Activated CD4-positive, alpha-beta T cell treated with anti-CD3 and anti-CD28 coated beads, Interleukin-10, Interleukin-2, amounts not matched to agents 100 ng/mL and 50 ng/mL, durations not matched to agents 16 hours and 8 hours (primary cell): ENCODE results near the gene TBC1D1.

ENCODE experiments used
- DNase-seq: peaks from one replicate; pipeline ENCODE4 v3.0.0-alpha.2; 2020

Gene TBC1D1

DNA sequence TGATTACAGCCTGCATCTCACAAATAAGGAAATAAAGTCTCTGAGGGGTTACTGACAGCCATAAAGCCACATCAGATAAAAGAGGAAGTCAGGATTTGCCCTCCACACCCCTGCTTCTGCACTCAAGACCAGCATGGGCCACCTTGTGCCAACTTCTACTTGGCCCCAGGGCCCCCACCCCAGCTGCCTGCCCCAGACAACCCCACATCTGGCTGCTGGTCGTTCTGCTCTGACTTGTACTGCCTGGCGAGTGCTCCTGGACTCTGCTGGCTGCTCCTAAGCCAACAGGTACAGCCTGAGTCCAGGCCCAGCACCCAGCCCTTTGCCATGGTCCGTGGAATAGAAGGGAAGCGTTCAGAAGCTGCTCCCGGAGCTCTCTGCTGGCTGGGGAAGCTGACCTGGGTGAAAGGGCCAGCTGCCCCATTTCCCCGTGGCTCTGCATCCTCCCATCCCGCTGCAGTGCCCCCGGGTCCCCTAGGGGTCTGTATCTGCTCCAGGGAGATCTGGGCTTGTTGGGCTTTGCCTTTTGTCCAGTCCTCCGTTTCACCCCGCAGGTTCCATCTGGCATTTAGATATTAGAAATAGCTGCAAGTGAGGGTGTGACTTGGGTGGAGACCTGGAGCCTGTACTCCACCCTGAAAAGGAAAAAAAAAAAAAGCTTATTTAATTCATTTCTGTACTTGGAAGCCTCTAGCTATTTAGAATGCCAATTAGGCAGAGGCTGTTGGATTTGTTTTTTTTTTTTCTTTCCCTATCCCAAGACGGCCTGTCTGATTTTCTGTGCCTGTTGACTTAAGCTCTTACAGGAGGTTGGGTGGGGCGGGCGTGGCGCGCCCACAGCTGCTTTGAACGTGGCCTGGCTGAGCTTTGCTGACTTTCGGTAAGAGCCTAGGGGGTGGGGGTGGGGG is 264.1 kb downstream of the TBC1D1 start:
- DNase-seq, result no peak

DNA sequence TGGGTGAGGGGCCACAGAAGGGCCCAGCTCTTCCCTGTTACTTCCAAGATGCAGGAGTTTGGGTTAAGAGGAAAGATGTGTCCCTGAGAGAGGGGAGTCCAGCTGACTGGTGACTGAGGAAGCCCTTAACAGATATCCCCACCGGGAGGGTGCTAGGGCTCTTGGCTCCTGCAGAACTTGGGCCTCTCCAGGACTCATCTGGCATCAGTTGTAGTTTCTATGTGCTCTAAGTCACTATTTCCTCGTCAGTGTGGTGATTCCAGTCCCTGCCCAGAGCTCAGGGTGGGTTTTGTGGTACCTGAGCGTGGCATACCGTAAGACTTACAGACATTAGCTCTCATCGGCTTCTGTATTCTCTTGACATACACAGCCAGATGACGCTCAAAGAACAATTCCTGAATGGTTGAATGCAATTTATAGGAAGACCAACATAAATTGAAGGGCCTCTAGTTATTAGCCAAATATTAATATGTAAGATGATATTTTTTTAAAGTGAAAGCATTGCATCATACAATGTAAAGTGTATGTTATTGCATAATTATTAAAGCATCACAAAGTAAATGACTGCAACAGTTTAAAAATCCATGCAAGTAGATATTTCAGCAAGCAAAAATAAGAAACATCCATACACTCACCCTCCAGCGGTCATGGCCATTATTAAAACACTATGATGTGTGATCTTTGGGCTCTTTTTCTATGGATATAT is 264.9 kb downstream of the TBC1D1 start:
- DNase-seq, result no peak

DNA sequence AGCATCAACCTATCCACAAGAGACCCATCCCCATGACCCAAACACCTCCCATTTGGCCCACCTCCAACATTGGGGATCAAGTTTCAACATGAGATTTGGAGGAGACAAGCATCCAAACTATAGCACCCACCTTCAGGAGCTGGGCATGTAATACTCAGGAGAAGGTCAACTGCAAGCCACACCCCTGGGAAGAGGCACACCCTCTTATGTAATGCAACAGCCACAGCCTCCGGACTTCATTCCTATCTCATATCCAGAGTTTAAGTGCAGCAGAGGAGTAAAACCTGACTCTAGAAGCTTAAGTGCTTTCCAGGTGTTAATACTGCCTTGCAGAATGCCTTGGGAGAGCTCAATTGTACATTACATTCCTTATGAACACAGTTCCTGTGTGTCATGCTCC is 266.7 kb downstream of the TBC1D1 start:
- no peak for DNase-seq

DNA sequence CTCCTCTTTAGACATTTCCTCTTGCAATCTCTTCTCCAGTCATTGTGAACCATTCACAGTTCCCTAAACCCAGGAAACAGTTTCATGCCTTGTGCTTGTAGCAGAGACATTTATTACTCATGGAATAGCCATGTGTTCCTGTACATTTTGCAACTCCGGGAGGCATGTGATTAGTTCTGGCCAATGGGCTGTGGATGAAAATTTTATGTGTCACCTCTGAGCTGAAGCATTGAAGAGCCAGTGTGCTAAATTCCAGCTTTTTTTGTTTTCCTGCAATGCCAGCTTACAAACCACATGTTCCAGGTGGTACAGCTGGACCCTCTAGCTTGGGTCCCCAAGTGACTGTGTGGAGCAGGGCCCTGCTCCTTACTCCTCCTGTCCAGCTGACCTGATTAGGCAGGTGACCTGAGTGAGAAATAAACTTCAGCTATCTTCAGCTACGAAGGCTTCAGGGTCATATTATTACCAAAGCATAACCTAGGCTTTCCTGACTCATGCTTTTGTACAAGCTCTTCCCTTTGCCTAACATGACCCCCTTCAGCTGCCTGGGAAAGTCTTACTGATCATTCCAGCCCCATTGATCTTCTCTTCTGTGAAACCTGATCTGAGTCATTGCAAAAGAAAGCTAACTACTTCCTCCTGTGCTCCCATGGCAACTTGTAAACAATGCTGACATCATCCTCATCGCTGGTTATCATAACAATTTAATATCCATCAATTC is 269.8 kb downstream of the TBC1D1 start:
- DNase-seq, result peak; percentile 88

DNA sequence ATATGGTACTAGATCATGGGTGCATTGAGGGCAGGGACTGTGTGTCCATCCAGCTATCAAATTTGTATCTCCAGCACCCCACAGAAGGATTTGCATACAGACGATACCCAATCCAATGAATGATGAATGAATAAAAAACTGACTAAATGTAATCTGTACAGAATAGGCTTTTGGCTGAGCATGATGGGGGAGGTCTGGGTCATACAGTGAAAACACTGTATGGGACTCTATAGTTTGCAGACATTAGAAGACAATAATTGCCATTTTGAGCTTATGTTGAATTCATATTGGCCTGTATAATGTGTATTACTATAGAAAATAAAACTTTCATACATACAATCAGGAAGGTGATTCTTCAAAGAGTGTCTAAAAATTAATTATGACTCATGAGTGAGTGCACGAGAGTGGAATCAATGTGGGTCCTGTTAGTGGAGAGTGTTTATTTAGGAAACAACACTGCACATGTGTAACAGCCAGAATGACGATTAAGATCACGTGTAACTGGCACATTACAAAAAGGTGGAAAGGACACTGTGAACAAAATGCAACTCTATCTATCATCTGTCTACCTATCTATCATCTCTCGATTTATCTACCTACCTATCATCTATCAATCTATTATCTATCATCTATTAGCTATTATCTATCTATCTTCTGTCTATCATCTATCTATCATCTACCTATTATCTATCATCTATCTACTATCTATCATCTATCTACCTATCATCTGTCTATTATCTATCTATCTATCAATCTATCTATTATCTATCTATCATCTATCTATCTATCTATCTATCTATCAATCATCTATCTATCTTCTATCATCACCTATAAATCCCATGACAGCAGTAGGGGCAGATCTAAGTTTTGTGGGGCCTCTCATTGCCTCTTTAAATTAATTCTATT is 270.6 kb downstream of the TBC1D1 start:
- DNase-seq, result no peak

DNA sequence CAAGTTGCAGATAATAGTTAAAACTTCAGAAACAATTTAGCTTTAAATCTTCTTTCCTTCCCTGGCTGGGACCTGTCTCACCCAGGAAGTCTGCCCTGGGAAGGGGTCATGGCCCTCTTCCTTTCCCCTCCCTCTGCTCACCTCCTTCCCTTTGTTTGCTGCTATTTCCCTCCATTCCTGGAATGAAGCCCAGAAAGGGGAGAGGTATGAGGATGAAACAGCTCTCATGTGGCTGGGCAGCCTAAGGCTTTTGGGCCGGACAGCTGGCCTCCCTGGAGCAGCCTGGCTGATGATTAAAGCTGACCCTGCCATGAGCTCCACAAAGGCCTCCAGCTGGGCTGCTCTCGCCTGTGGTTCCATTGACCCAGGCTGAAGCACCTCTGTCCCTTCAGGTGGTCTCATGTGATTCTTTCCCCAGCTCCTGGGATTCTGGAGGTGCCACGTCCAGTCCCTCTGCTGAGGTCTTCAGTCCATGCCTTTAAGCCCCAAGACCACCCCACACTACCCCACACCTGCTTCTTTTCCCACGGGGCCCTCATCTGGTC is 271.4 kb downstream of the TBC1D1 start:
- no peak for DNase-seq

DNA sequence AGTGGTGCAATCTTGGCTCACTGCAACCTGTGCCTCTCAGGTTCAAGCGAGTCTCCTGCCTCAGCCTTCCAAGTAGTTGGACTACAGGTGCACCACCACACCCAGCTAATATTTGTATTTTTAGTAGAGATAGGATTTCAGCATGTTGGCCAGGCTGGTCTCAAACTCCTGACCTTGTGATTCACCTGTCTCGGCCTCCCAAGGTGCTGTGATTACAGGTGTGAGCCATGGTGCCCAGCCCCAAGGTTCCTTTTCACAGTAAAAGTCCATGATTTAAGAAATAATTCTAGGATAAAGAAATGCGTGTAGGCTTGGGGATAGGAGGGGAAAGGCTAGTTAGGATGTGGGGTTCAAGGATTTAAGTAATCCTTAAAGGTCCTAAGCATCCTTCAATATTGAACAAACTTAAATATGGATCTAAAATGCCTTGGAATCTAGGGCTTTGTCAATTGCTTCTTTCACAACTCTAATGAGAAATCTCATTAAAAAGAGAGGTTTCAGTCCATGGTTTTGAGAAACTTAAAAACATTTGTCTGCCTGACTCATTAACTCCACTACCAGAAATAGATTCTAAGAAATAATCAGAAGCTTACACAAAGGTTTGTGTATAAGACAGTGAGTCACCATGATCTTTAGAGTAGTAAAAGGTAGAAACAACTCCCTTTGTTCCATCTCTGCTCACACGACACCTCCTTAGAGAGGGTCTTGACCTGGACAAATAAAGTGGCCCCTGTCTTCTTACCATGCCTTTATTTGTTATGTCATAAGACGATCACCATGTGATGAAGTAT is 272.5 kb downstream of the TBC1D1 start:
- peak; percentile 47 for DNase-seq

GRCh38 chr4:38164346-38164745 is 273.5 kb downstream of the TBC1D1 start:
- DNase-seq, result no peak

DNA sequence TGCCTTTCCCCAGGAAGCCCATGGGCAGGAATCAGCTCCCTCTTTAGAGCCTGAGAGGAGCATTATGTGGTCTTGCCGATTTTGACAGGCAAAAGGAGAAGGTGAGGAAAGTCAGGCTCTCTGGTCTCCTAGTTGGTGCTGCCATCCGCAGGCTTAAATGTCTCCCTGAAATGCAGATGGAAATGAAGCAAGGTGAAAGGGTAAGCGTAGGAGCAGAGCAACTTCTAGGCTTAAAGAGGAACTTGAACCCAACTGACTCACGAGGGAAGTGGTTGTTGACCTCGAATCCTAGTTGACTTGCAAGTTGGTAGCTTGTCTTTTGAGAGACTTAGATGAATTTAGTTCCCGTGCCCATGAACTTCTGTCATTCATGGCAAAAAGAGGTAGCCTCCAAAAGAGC is 275.2 kb downstream of the TBC1D1 start:
- DNase-seq, result no peak

DNA sequence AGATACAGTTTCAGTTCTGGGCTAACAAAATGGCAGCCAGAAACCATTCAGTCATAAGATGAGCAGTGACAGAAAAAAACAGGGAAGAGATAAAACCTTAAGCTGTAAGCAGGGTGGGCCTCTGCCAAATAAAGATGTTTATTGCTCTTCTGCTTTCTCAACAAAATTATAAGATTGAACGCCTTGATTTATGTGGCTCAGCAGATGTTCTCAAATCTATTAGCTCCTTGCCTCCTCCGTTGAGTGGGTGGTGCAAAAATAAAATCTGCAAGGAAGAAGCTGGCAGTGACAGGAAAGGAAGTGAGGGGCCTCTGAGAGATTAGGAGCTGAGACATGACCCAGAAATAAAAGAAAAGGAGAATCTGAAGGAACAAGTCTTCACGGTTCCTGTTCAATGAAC is 275.9 kb downstream of the TBC1D1 start:
- DNase-seq, result no peak

- DNase-seq, result no peak
These were observed 277.1 kb downstream of the TBC1D1 start for GRCh38 chr4:38167973-38168372.

GRCh38 chr4:38169524-38169923 is 278.6 kb downstream of the TBC1D1 start:
- DNase-seq, result no peak

DNA sequence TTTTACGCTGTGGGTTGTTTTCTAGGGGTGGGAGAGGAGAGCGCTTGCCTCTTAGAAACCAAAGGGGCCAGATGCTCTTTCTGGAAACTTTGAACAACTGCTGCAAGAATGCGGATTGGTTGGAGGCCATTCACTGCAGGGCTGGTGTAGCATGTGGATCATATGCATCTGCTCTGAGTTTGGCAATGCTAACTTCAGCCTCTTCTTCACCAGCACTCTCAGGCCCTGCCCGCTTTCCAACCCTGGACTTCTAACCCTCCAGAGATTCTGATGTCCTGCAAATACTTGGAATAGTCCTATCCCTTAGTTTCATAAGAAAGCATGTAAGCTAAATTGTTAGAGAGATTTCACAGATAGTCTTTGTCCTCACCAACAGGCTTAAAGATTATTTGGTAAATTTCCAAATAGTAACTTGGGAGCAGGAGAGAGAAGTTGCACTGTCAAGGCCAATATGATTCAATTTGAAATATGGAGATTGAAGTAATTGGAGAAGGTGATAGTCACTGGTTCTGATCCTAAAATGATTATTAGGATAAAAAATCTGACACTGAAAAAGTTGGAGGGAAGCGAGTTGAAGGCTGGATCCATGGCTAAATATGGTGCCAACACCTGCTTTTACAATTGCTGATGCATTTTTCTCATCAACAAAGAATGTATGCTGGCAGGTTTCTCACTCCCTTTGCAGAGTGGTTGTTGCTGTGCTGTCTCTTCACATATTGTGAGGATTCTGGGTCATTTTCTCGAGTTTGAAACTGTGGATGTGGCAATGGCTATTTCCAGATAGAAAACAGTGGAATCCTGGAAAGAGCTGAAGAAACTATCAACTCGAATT is 279.7 kb downstream of the TBC1D1 start:
- DNase-seq, result no peak

DNA sequence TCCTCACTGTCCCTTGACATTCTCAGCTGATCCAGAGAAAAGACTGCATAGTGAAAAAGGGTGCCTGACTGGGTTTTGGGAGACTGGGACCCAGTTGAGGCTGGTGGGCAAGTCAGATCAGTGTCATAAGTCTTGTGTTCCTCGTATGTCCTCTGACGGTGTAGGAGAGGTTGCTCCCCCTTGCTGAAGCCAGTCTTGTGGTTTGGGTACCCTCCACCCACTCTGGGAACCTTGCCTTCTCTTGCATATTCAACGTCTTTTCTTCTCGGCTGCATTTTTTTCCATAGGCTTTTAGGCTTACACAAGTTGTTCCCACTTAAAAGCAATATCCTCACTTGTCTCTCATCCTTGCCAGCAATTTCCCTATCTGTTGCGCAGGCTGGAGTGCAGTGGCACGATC is 281.2 kb downstream of the TBC1D1 start:
- no peak for DNase-seq

DNA sequence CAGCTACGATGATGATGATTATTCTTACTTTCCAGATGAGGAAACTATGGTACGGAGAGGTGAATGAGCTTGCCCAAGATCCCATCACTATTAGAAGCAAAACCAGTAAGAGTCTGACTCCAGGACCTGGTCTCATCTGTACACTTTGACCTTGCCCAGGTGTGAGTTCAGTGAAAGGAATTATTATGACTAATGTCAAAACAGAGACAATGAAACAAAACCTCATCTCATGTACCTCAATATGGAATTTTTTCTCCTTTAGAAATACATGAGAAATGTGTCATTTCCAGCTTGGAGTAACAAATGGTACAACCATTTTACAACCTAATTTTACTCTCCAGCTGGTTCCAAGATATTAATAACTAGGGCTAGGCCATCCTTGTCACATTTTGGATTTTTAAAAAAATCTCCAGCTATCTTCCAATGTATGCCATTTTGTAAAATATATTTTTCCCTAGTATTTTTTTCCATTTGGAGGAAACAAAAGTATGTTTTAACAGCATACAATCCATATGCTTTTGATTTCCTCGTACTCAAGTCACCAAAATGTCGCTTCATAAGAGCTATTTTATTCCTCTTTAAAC is 283.1 kb downstream of the TBC1D1 start:
- no peak for DNase-seq

DNA sequence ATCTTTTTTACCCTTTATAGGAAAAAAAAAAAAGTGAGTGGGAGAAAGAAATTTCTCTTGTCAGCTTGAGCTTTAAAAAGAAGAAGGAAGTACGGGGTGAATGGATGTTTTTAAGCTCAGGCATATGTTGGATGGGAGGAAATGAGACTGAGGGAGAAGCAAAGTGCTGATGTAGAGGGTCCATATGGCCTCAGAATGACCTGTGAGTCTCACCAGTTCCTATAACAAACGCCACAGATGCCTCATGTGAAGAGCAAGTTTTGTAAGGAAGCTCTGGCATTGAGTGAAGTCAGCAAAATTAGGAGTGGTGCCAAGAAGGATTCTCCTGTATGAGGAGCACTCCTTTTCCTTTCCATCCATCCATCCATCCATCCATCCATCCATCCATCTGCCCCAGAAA is 283.9 kb downstream of the TBC1D1 start:
- no peak for DNase-seq

- no peak for DNase-seq
These were observed 285.3 kb downstream of the TBC1D1 start for GRCh38 chr4:38176165-38176564.

DNA sequence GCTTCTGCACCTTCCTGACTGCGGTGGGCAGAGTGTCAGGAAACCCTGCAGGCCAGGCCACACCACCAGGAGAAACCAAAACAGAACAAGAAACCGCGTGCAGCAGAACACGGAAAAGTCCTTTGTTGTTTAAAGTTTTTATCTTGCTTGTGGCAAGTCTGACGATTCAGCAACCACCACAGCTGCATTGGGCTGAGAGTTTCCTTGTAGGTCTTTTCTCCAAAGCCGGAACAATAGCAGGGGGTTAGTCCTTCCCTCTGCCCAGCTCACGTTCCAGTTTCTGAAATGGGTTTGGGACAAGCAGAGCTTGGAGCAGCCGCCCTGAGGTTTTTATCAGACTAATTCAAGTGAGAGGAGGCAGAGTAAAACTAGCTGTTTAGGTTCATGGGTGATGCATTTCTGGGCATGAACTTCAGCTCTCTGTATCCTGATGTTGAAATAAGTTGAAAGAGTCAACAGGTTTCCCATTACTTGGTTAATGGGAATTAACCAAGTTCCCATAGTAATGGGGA is 286.2 kb downstream of the TBC1D1 start:
- DNase-seq, result peak; percentile 75

DNA sequence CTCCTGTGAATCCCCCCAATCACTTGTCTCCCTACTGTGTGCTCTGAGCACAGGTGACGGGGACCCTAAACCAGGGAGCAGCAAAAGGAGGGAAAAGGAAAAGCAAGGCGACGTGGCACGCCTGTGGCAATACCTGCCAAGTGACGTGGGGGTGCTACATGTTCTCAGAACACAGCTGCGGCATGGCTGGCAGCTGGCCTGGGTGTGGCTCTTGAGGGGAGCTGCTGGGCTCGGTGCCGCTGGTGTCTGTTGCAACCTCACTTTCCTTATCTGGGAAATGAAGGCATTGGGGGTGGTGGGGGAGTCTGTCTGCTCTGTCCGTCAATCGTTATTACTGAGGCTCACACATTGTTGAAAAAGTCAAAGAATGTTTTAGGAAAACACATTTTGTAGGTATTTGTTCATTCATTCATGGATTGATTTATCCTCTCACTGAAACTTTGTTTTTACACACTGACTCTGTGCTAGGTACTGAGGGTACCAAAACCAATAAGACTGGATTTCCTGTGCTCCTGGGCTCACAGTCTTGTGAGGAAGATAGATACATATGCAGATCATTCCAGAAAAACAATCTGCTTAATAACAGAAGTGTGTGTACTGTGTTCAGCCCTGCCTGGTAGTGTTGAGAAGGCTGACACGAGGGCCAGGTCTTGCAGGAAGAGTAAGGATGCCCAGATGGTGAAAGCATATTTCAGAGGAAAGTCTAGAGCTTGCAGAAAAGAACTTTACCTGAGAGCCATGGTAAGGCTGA is 286.9 kb downstream of the TBC1D1 start:
- DNase-seq, result peak; percentile 48
